Nephron (organoid): ENCODE data around the gene KCNJ9.

Source experiments
- H3K27ac Mint-ChIP-seq, 3 experiments: 2 replicates each; pipeline ENCODE4 v1.8.0; 2020; ENCODE audit warnings: mixed read lengths in 3 of 3, mild to moderate bottlenecking in 2 of 3, moderate library complexity in 1 of 3
- H3K27me3 Mint-ChIP-seq: 2 replicates; pipeline ENCODE4 v1.8.0; 2021; ENCODE audit warnings: low read depth, mild to moderate bottlenecking, moderate library complexity, mixed read lengths
- H3K36me3 Mint-ChIP-seq: 2 replicates; pipeline ENCODE4 v1.8.0; 2020; ENCODE audit warnings: low read depth, mixed read lengths
- H3K4me1 Mint-ChIP-seq: 2 replicates; pipeline ENCODE4 v1.8.0; 2020; ENCODE audit warnings: mixed read lengths
- H3K4me3 Mint-ChIP-seq, 3 experiments: 2 replicates each; pipeline ENCODE4 v1.8.0; 2020; ENCODE audit warnings: mild to moderate bottlenecking in 3 of 3, mixed read lengths in 3 of 3, moderate library complexity in 2 of 3
- H3K9me3 Mint-ChIP-seq: 2 replicates; pipeline ENCODE4 v1.8.0; 2020; ENCODE audit warnings: mixed read lengths
- TF ChIP-seq, protein P1 (sequence below), 3 experiments: fragments of 200-600 bp; sonication (generic); IDR thresholded peaks; one replicate each; pipeline ENCODE4 v1.5.0; 2021; ENCODE audit warnings: antibody characterized with exemption in 3 of 3; ENCODE audit not compliant: unreplicated experiment in 3 of 3

KCNJ9 gene

DNA sequence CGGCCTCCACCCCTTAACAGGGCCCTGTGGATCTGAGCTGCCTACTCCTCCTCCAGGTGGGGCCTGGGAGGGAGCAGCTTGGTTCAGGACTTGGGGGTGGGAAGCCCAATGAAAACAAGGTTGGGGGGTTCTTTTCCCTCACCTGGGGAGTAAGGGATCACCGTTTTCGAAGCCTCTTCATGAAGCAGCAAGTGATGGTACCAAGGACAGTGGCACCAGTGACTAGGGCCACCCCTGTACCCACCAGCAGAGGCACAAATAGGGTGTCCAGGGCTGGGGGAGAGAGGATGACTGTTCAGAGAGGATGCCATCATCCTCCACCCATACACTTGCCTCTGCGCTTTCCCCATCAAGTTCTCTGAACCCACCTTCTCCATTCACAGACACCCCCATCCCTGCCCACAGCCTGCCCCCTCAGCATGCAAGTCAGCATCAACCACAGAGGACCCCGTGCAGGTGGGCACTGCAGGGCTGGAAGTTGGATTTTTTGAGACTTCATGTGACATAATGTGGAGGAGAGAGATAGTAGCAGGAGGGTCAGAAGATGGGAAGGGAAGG, 10.4 kb downstream of the KCNJ9 start:
- Mint-ChIP-seq H3K27me3 (peaks cover 2% of the 10 kb centered on the region), H3K9me3 (no peaks in the 10 kb centered on the region)

DNA sequence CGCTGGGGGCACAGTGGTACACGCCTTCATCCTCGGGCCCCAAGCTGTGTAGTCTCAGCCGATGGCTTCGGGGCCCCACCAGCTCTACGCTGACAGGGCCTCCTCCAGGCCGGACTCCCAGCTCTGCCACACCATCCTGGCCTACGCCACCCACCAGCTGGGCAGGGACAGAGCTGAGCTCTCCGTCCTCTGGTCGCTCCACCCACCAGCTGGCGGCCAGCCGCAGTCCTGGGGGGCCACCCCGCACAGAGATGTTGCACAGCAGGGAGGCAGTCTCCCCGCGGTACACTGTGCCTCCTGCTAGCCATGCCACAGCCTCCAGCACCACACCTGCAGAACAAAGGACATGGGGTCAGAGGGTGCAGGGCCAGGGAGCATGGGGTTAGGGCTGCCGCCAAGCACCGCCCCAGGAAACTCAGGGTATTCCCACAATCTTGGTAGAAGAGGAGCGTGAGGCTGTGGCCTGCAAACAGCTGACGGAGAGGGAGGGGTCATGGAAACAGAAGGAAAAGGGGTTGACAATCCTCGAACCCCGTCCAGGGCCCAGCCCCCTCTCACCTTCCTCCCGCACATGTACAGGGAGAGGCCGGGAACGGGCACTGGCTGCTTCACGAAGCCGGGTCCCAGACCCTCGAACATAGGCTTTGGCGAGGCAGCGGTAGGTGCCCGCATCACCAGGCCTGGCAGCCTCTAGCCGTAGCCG, 11.2 kb downstream of the KCNJ9 start:
- Mint-ChIP-seq H3K4me1 (peaks cover 9% of the 10 kb centered on the region), H3K9me3 (no peaks in the 10 kb centered on the region), H3K36me3 (peaks cover 4% of the 10 kb centered on the region), H3K27ac (no peak overlapping the region), H3K27me3 (no peaks in the 10 kb centered on the region), H3K4me3 (no peak overlapping the region)
- TF ChIP-seq, protein P1, sequence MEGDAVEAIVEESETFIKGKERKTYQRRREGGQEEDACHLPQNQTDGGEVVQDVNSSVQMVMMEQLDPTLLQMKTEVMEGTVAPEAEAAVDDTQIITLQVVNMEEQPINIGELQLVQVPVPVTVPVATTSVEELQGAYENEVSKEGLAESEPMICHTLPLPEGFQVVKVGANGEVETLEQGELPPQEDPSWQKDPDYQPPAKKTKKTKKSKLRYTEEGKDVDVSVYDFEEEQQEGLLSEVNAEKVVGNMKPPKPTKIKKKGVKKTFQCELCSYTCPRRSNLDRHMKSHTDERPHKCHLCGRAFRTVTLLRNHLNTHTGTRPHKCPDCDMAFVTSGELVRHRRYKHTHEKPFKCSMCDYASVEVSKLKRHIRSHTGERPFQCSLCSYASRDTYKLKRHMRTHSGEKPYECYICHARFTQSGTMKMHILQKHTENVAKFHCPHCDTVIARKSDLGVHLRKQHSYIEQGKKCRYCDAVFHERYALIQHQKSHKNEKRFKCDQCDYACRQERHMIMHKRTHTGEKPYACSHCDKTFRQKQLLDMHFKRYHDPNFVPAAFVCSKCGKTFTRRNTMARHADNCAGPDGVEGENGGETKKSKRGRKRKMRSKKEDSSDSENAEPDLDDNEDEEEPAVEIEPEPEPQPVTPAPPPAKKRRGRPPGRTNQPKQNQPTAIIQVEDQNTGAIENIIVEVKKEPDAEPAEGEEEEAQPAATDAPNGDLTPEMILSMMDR (IDR thresholded peaks at IDR 0.05; ENCODE audit: unreplicated experiment in 3 of 3): no peak

More for the DNA sequence above, 10.4 kb downstream of the KCNJ9 start:
- peaks cover 4% of the 10 kb centered on the region for H3K36me3 Mint-ChIP-seq
- peaks cover 6% of the 10 kb centered on the region for H3K4me1 Mint-ChIP-seq
- no peak overlapping the region for H3K4me3 Mint-ChIP-seq
- TF ChIP-seq, protein P1 (IDR thresholded peaks at IDR 0.05; ENCODE audit: unreplicated experiment in 3 of 3): no peak
- H3K27ac Mint-ChIP-seq: no peak overlapping the region

DNA sequence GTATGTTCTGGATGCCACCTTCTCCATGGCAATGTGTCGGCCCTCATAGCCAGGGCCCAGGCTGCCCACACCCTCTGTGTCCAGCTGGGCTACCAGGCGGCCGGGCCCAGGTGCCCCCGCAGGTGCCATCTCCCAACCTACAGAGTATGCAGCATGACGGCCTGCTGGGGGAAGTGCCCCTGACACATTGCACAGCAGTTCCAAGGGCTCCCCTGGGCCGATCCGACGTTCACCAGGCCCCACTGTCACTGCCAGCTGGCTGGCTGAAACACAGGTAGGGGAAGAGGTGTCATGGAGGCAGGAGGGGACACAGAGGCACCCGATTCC, 11.7 kb downstream of the KCNJ9 start:
- Mint-ChIP-seq H3K9me3 (no peaks in the 10 kb centered on the region), H3K27ac (no peak overlapping the region), H3K36me3 (peaks cover 4% of the 10 kb centered on the region), H3K4me3 (no peak overlapping the region), H3K27me3 (no peaks in the 10 kb centered on the region), H3K4me1 (peaks cover 13% of the 10 kb centered on the region)
- TF ChIP-seq, protein P1 (IDR thresholded peaks at IDR 0.05; ENCODE audit: unreplicated experiment in 3 of 3): no peak

DNA sequence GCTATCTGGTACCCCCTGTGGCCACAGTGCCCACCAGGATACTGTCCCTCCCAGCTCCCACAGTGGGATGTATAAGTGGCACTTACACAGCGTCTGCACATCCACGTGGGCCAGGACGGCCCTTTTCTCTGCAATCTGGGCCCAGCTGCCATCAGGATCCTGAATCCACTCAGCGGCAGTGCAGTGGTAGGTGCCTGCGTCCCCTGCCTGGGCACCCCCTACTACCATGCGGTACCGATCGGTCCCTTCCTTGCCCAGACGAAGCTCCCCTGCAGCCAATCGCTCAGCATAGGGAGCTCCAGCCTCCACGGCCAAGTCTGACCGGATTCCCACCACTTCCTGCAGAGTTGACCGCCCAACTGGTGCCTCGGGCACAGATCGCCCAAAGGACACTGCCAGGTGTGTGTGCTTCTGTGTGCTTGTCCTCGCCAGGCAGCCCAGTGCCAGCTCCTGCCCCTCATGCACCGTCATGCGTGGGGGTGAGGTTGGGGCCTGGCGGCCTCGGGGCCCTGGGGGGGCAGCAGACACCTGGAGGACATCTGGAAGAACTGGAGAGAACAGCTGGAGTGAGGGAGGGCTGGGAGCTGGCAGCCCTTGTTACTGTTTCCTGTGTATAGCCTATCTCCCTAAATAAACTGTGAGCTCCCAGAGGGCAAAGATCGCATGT, 12.4 kb downstream of the KCNJ9 start:
- Mint-ChIP-seq H3K27me3 (no peaks in the 10 kb centered on the region), H3K4me1 (peaks cover 13% of the 10 kb centered on the region), H3K9me3 (no peaks in the 10 kb centered on the region), H3K27ac (no peak overlapping the region), H3K36me3 (peaks cover 4% of the 10 kb centered on the region), H3K4me3 (no peak overlapping the region)
- TF ChIP-seq, protein P1 (IDR thresholded peaks at IDR 0.05; ENCODE audit: unreplicated experiment in 3 of 3): no peak

DNA sequence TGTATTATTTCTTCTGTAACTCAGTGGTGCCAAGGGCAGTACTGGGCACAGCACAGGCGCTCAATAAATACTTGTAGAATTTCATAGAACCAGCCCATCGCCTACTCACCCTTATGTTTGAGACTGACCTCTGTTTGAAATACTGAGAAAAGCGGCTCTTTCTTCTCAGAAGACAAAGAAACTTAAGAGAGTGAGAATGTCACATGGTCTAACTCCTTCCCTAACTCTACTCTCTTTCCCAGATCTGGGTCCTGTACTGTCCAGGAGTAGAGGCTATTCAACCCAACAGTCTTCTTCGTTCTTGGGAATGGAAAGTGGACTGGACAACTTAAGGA, 12.9 kb downstream of the KCNJ9 start:
- no peaks in the 10 kb centered on the region for H3K9me3 Mint-ChIP-seq
- no peak overlapping the region for H3K4me3 Mint-ChIP-seq
- TF ChIP-seq, protein P1 (IDR thresholded peaks at IDR 0.05; ENCODE audit: unreplicated experiment in 3 of 3): no peak
- H3K36me3 Mint-ChIP-seq: peaks cover 4% of the 10 kb centered on the region
- H3K4me1 Mint-ChIP-seq: peaks cover 14% of the 10 kb centered on the region
- H3K27me3 Mint-ChIP-seq: no peaks in the 10 kb centered on the region
- no peak overlapping the region for H3K27ac Mint-ChIP-seq
